NCI-H1105 treated with DMSO at 0.1 percent for 48 hours (cell line): ENCODE results near the gene RPL26.
"Not testable (repeated sequence)": the region's sequence is repeated elsewhere in the genome, so short reads cannot be mapped to it uniquely, and the experiment has no call there.

Experiments used
- DNase-seq: peaks from one replicate; lab custom pipeline; 2025; lab: John Stamatoyannopoulos, UW

The RPL26 gene

GRCh38 chr17:8365143-8365542 lies 17.9 kb downstream of the RPL26 start:
- DNase-seq = no peak

GRCh38 chr17:8362651-8363332 lies 20.2 kb downstream of the RPL26 start:
- no peak for DNase-seq

GRCh38 chr17:8360751-8361150 lies 22.2 kb downstream of the RPL26 start:
- DNase-seq = no peak

GRCh38 chr17:8360260-8360659 lies 22.7 kb downstream of the RPL26 start:
- DNase-seq = no peak

GRCh38 chr17:8359769-8360168 lies 23.2 kb downstream of the RPL26 start:
- no peak for DNase-seq

GRCh38 chr17:8357910-8358309 lies 25.1 kb downstream of the RPL26 start:
- DNase-seq = no peak

GRCh38 chr17:8354236-8354635 lies 28.8 kb downstream of the RPL26 start:
- DNase-seq = no peak

GRCh38 chr17:8353736-8354135 lies 29.3 kb downstream of the RPL26 start:
- DNase-seq = no peak

DNA sequence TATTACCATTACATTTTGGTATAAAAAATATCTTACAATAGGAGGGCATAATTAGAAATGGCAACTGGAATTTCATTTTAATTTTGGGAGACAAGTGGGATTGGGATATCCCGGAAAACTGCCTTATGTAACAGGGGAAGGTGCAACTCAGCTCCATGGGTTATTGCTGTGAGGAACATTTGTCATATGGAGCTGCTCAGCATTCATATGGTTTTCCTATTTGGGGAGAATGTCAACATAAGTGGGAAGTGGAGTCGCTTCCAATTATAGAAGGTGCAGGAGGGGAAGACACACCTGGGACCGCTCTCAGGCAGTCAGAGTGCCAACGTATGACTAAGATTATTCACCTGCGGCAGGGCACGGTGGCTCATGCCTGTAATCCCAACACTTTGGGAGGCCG lies 32.7 kb downstream of the RPL26 start:
- no peak for DNase-seq

GRCh38 chr17:8347001-8347400 lies 36.0 kb downstream of the RPL26 start:
- DNase-seq = not testable (repeated sequence)

DNA sequence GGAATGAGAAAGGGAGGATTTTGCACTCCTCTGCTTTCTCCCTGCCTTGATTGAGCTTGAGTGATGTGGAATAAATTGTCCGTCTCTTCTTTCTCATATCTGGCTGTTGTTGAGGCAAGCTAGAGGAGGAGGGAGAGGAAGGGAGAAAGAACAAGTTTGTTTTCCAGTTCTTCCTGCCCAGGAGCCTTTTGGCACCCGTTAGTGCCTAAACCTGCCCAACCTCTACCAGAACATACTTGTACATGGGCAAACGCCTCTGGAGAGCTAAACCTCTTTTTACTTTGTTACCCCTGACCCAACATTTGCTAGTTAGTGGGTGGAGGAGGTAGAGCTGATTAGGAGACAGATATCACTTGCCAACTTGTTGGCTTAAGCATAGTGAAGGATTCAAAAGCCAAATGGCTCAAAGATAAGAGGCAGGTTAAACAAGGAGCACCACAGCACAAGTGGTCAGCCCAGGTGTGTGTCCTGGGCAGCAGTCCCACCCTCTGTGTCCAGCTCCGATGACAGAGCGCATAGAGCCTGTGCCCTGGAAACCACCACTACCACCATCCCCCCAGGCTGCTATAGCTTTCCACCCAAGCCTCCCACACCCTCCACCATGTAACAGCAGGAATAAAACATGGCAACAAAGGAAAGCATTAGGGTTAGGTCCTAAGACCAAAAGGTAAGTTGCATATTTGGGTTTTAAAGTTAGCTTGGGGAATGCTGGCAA lies 36.9 kb downstream of the RPL26 start:
- DNase-seq = no peak

- DNase-seq = no peak
These were observed 37.8 kb downstream of the RPL26 start for GRCh38 chr17:8345052-8345690.

DNA sequence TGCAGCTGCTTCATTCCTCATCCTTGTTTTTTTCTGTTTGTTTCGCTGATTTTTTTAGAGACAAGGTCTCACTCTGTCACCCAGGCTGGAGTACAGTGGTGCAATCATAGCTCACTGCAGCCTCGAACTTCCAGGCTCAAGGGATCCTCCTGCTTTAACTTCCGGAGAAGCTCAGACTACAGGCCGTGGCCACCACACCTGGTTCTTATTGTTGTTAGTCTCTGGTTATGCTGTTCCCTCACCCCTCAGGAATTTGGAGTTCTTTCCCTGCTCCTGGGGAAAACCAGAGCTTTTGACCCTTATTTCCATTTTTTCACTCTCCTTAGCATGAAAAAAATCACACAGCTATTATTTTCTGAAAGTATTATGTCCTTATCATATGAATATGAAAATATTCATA lies 41.5 kb downstream of the RPL26 start:
- no peak for DNase-seq

- no peak for DNase-seq
These were observed 43.5 kb downstream of the RPL26 start, which contains the start of gene ODF4 for GRCh38 chr17:8339540-8339939. Gene ODF4 (plus strand): TSS chr17:8339840. CDS start chr17:8340052, 212 bp downstream.

DNA sequence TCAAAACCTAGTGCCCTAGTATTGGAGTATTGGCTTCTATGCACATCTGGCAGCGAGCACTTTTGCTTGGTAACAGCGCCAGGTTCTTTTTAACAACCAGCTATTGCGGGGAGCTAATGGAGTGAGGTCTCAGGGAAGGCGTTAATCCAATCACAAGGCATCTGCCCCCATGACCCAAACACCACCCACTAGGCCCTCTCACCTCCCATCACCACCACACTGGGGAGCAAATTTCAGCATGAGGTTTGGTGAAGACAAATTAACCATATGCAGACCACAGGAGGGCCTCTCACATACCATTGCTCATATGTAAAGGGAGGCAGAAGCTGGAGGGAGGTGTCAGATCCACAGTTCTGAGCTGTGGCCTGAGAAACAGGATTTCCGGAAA lies 44.2 kb downstream of the RPL26 start:
- no peak for DNase-seq

GRCh38 chr17:8337802-8338752 lies 44.9 kb downstream of the RPL26 start:
- DNase-seq = no peak

GRCh38 chr17:8333281-8333680 lies 49.7 kb downstream of the RPL26 start:
- DNase-seq = no peak

GRCh38 chr17:8332688-8333087 lies 50.3 kb downstream of the RPL26 start:
- no peak for DNase-seq

DNA sequence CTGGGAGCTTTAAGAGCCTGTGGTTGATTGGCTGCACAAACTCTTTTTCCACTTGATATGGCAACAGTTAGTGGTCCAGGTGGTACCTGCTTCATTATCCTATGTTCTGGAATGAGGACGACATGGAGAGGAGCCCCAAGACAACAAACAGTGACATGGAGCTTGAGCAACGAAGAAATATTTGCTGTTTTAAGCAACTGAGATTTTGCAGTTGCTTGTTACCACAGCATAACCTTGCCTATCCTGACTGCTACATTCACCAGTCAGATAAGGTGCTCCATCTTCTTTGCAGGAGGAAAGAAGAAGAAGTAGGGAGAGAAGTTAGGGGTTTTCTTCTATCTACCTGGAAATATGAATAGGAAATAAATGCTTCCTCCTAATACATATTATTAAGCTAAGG lies 50.9 kb downstream of the RPL26 start:
- no peak for DNase-seq
